WTC11 (cell line): ENCODE measurements around the gene KLHL40. TPM values are rescaled to one million over a fixed set of nuclear protein-coding genes. Genes with fewer than 3 reads are reported as not detected.

ENCODE experiments used
- ATF1 ChIP-seq: sonication (generic); formaldehyde crosslinking; IDR thresholded peaks from 2 replicates; pipeline ENCODE4 v1.8.1; 2023; ENCODE audit warnings: mild to moderate bottlenecking, moderate library complexity, missing genetic modification reagents
- GABPB1 ChIP-seq: sonication (generic); formaldehyde crosslinking; IDR thresholded peaks from 2 replicates; pipeline ENCODE4 v1.8.1; 2023; ENCODE audit warnings: mild to moderate bottlenecking, missing genetic modification reagents
- MXD4 ChIP-seq: fragments of 250-450 bp; sonication (Bioruptor Pico); IDR thresholded peaks from 2 replicates; pipeline ENCODE4 v1.8.0; 2021; ENCODE audit warnings: mild to moderate bottlenecking, moderate library complexity, borderline replicate concordance
- NFE2L1 ChIP-seq: sonication (generic); formaldehyde crosslinking; IDR thresholded peaks from 2 replicates; pipeline ENCODE4 v1.8.1; 2023; ENCODE audit warnings: missing genetic modification reagents
- TEAD4 ChIP-seq: sonication (generic); formaldehyde crosslinking; IDR thresholded peaks from 2 replicates; pipeline ENCODE4 v1.8.0; 2022; ENCODE audit warnings: mild to moderate bottlenecking, missing genetic modification reagents
- ZBTB21 ChIP-seq: sonication (generic); formaldehyde crosslinking; IDR thresholded peaks from 2 replicates; pipeline ENCODE4 v1.8.1; 2023; ENCODE audit warnings: mild to moderate bottlenecking, missing genetic modification reagents, borderline replicate concordance
- ZNF671 ChIP-seq: fragments of 250-450 bp; sonication (Bioruptor Pico); IDR thresholded peaks from 2 replicates; pipeline ENCODE4 v1.8.0; 2021; ENCODE audit warnings: mild to moderate bottlenecking
- total RNA-seq: library from RNA; stranded (reverse); gene quantifications from 3 replicates; pipeline ENCODE4 v1.2.3, GENCODE V29; 2021
- TF ChIP-seq, protein P1 (sequence below): sonication (generic); formaldehyde crosslinking; conservative IDR thresholded peaks from 2 replicates; pipeline ENCODE4 v1.8.1; 2023; ENCODE audit warnings: mild to moderate bottlenecking, low read depth, missing genetic modification reagents, moderate library complexity
- TF ChIP-seq, protein P2 (sequence below): sonication (generic); formaldehyde crosslinking; IDR thresholded peaks from 2 replicates; pipeline ENCODE4 v1.8.1; 2023; ENCODE audit warnings: mild to moderate bottlenecking, missing genetic modification reagents
- TF ChIP-seq, protein P3 (sequence below): fragments of 200-600 bp; IDR thresholded peaks from 2 replicates; pipeline ENCODE4 v1.8.0; 2022; ENCODE audit warnings: antibody characterized with exemption
- TF ChIP-seq, protein P4 (sequence below): sonication (generic); formaldehyde crosslinking; IDR thresholded peaks from 2 replicates; pipeline ENCODE4 v1.8.1; 2023; ENCODE audit warnings: mild to moderate bottlenecking, missing genetic modification reagents, borderline replicate concordance
- TF ChIP-seq, protein P5 (sequence below): sonication (generic); formaldehyde crosslinking; IDR thresholded peaks from 2 replicates; pipeline ENCODE4 v1.8.0; 2022; ENCODE audit warnings: mild to moderate bottlenecking, missing genetic modification reagents
- TF ChIP-seq, protein P6 (sequence below): sonication (generic); formaldehyde crosslinking; IDR thresholded peaks from 2 replicates; pipeline ENCODE4 v1.8.0; 2023; ENCODE audit warnings: missing genetic modification reagents, mild to moderate bottlenecking, borderline replicate concordance

The KLHL40 gene
- total RNA-seq, 1 experiment from 2014 or later, result not detected

DNA sequence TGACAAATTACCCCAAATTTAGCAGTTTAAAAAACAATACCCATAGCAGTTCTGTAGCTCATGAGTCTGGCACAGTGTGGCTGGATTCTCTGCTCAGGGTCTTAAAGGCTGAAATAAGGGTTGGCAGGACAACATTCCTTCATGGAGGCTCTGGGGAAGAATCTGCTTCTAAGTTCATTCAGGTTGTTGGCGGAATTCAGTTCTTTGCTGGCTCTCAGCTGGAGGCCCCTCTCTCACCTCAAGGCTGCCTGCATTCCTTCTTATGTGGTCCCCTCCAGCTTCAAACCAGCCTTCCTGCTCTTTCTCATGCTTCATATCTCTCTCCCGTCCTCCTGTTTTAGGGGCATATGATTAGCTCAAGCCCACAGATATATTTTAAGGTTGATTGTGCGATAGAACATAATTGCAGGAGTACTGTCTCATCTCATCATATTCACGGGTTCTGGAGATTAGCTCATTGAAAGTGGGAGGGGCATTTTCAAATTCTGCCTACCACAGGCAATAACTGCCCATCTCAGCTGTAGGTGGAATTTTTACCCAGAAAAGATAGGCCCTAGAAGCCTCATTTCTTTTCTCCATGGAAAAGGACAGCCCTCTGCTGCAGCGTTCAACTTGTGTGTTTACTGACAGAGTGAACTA lies 37.4 kb upstream of the KLHL40 start (continued):
- TF ChIP-seq NFE2L1 (no peak), TEAD4 (CRISPR knock-in tag) (no peak), GABPB1 (no peak), MXD4 (CRISPR knock-in tag) (no peak), ATF1 (CRISPR knock-in tag) (no peak), ZBTB21 (CRISPR knock-in tag) (no peak), ZNF671 (no peak)
- TF ChIP-seq, protein P1, sequence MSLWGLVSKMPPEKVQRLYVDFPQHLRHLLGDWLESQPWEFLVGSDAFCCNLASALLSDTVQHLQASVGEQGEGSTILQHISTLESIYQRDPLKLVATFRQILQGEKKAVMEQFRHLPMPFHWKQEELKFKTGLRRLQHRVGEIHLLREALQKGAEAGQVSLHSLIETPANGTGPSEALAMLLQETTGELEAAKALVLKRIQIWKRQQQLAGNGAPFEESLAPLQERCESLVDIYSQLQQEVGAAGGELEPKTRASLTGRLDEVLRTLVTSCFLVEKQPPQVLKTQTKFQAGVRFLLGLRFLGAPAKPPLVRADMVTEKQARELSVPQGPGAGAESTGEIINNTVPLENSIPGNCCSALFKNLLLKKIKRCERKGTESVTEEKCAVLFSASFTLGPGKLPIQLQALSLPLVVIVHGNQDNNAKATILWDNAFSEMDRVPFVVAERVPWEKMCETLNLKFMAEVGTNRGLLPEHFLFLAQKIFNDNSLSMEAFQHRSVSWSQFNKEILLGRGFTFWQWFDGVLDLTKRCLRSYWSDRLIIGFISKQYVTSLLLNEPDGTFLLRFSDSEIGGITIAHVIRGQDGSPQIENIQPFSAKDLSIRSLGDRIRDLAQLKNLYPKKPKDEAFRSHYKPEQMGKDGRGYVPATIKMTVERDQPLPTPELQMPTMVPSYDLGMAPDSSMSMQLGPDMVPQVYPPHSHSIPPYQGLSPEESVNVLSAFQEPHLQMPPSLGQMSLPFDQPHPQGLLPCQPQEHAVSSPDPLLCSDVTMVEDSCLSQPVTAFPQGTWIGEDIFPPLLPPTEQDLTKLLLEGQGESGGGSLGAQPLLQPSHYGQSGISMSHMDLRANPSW (CRISPR knock-in tag), result no peak
- TF ChIP-seq, protein P2, sequence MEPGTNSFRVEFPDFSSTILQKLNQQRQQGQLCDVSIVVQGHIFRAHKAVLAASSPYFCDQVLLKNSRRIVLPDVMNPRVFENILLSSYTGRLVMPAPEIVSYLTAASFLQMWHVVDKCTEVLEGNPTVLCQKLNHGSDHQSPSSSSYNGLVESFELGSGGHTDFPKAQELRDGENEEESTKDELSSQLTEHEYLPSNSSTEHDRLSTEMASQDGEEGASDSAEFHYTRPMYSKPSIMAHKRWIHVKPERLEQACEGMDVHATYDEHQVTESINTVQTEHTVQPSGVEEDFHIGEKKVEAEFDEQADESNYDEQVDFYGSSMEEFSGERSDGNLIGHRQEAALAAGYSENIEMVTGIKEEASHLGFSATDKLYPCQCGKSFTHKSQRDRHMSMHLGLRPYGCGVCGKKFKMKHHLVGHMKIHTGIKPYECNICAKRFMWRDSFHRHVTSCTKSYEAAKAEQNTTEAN, result no peak
- TF ChIP-seq, protein P3, sequence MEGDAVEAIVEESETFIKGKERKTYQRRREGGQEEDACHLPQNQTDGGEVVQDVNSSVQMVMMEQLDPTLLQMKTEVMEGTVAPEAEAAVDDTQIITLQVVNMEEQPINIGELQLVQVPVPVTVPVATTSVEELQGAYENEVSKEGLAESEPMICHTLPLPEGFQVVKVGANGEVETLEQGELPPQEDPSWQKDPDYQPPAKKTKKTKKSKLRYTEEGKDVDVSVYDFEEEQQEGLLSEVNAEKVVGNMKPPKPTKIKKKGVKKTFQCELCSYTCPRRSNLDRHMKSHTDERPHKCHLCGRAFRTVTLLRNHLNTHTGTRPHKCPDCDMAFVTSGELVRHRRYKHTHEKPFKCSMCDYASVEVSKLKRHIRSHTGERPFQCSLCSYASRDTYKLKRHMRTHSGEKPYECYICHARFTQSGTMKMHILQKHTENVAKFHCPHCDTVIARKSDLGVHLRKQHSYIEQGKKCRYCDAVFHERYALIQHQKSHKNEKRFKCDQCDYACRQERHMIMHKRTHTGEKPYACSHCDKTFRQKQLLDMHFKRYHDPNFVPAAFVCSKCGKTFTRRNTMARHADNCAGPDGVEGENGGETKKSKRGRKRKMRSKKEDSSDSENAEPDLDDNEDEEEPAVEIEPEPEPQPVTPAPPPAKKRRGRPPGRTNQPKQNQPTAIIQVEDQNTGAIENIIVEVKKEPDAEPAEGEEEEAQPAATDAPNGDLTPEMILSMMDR, result no peak
- TF ChIP-seq, protein P4, sequence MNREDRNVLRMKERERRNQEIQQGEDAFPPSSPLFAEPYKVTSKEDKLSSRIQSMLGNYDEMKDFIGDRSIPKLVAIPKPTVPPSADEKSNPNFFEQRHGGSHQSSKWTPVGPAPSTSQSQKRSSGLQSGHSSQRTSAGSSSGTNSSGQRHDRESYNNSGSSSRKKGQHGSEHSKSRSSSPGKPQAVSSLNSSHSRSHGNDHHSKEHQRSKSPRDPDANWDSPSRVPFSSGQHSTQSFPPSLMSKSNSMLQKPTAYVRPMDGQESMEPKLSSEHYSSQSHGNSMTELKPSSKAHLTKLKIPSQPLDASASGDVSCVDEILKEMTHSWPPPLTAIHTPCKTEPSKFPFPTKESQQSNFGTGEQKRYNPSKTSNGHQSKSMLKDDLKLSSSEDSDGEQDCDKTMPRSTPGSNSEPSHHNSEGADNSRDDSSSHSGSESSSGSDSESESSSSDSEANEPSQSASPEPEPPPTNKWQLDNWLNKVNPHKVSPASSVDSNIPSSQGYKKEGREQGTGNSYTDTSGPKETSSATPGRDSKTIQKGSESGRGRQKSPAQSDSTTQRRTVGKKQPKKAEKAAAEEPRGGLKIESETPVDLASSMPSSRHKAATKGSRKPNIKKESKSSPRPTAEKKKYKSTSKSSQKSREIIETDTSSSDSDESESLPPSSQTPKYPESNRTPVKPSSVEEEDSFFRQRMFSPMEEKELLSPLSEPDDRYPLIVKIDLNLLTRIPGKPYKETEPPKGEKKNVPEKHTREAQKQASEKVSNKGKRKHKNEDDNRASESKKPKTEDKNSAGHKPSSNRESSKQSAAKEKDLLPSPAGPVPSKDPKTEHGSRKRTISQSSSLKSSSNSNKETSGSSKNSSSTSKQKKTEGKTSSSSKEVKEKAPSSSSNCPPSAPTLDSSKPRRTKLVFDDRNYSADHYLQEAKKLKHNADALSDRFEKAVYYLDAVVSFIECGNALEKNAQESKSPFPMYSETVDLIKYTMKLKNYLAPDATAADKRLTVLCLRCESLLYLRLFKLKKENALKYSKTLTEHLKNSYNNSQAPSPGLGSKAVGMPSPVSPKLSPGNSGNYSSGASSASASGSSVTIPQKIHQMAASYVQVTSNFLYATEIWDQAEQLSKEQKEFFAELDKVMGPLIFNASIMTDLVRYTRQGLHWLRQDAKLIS (CRISPR knock-in tag), result no peak
- TF ChIP-seq, protein P5, sequence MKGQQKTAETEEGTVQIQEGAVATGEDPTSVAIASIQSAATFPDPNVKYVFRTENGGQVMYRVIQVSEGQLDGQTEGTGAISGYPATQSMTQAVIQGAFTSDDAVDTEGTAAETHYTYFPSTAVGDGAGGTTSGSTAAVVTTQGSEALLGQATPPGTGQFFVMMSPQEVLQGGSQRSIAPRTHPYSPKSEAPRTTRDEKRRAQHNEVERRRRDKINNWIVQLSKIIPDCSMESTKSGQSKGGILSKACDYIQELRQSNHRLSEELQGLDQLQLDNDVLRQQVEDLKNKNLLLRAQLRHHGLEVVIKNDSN, result no peak
- TF ChIP-seq, protein P6, sequence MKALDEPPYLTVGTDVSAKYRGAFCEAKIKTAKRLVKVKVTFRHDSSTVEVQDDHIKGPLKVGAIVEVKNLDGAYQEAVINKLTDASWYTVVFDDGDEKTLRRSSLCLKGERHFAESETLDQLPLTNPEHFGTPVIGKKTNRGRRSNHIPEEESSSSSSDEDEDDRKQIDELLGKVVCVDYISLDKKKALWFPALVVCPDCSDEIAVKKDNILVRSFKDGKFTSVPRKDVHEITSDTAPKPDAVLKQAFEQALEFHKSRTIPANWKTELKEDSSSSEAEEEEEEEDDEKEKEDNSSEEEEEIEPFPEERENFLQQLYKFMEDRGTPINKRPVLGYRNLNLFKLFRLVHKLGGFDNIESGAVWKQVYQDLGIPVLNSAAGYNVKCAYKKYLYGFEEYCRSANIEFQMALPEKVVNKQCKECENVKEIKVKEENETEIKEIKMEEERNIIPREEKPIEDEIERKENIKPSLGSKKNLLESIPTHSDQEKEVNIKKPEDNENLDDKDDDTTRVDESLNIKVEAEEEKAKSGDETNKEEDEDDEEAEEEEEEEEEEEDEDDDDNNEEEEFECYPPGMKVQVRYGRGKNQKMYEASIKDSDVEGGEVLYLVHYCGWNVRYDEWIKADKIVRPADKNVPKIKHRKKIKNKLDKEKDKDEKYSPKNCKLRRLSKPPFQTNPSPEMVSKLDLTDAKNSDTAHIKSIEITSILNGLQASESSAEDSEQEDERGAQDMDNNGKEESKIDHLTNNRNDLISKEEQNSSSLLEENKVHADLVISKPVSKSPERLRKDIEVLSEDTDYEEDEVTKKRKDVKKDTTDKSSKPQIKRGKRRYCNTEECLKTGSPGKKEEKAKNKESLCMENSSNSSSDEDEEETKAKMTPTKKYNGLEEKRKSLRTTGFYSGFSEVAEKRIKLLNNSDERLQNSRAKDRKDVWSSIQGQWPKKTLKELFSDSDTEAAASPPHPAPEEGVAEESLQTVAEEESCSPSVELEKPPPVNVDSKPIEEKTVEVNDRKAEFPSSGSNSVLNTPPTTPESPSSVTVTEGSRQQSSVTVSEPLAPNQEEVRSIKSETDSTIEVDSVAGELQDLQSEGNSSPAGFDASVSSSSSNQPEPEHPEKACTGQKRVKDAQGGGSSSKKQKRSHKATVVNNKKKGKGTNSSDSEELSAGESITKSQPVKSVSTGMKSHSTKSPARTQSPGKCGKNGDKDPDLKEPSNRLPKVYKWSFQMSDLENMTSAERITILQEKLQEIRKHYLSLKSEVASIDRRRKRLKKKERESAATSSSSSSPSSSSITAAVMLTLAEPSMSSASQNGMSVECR, result no peak
